Measurements from ENCODE around the gene FLYWCH2.
A peak's percentile ranks its signal among the peaks of the same experiment; 100 is the strongest.

FLYWCH2 gene

GRCh38 chr16:2839650-2840450 is 43.2 kb upstream of the FLYWCH2 start:
- peaks cover 0 to 4% of the 10 kb centered on the region in 2 donors for H3K9me3 ChIP-seq (replicated peaks in 1 of 2; ENCODE audit: control insufficient read depth in 2 of 2, insufficient read depth in 1 of 2, low read depth in 1 of 2, low read length in 2 of 2)
- no peak overlapping the region for H3K4me3 ChIP-seq (ENCODE audit: low read length in 2 of 2)
- no peak overlapping the region for H2BK12ac ChIP-seq (ENCODE audit: low read length)
- H3K4me2 ChIP-seq (ENCODE audit: insufficient read depth, low read length, poor library complexity, severe bottlenecking): no peak overlapping the region
- H3K14ac ChIP-seq (ENCODE audit: low read length): no peak overlapping the region
- no peak overlapping the region for H3K4ac ChIP-seq (ENCODE audit: low read length)
- no peak overlapping the region for H2BK15ac ChIP-seq (ENCODE audit: low read length)
- H3K79me1 ChIP-seq (ENCODE audit: low read depth, low read length): no peaks in the 10 kb centered on the region
- H3K4me1 ChIP-seq (ENCODE audit: control insufficient read depth in 2 of 2, insufficient read depth in 1 of 2, low read depth in 1 of 2, low read length in 2 of 2): peaks cover 4 to 7% of the 10 kb centered on the region in 2 donors
- peak overlapping the region; percentile 43 for H3K23ac ChIP-seq (ENCODE audit: low read depth, low read length, poor library complexity)
- no peak overlapping the region for H3K18ac ChIP-seq (ENCODE audit: low read length)
- H2AFZ ChIP-seq (ENCODE audit: low read length): peak overlapping the region; percentile 24
- peak overlapping the region; percentile 9 for H3K9ac ChIP-seq (ENCODE audit: low read depth, low read length, poor library complexity)
- peak overlapping the region; percentile 53 for H2BK5ac ChIP-seq (ENCODE audit: low read length)
- no peak overlapping the region for H3K27ac ChIP-seq (replicated peaks; ENCODE audit: low read length)
- no peaks in the 10 kb centered on the region for H3K36me3 ChIP-seq (replicated peaks in 1 of 2; ENCODE audit: control insufficient read depth in 2 of 2, insufficient read depth in 2 of 2, low read length in 2 of 2)
- peak overlapping the region; percentile 53 for H4K91ac ChIP-seq (ENCODE audit: low read depth, low read length, poor library complexity)
- H2BK120ac ChIP-seq (ENCODE audit: low read depth, low read length): no peak overlapping the region
- peak overlapping the region; percentile 23 for H4K8ac ChIP-seq (ENCODE audit: low read depth, low read length)
- H2AK5ac ChIP-seq (ENCODE audit: low read depth, low read length): peak overlapping the region; percentile 88
- WGBS, 2 donors (ENCODE audit: extremely low coverage in 2 of 2, insufficient read length in 2 of 2, insufficient replicate concordance in 1 of 2): no CpG with 5 or more reads among the region's 15 CpGs
- H3K27me3 ChIP-seq (ENCODE audit: control insufficient read depth in 3 of 3, insufficient read depth in 3 of 3, low read depth in 1 of 3, low read length in 3 of 3): peaks cover 0 to 10% (median 9%) of the 10 kb centered on the region in 3 experiments
- DNase-seq (ENCODE audit: low spot score): no peak

- Histone ChIP-seq H3K14ac (ENCODE audit: low read length) (no peak overlapping the region), H3K23ac (ENCODE audit: low read depth, low read length, poor library complexity) (peak overlapping the region; percentile 55), H3K79me1 (ENCODE audit: low read depth, low read length) (no peaks in the 10 kb centered on the region), H2BK15ac (ENCODE audit: low read length) (peak overlapping the region; percentile 26), H2BK120ac (ENCODE audit: low read depth, low read length) (no peak overlapping the region), H4K91ac (ENCODE audit: low read depth, low read length, poor library complexity) (no peak overlapping the region), H3K18ac (ENCODE audit: low read length) (peak overlapping the region; percentile 27), H2BK12ac (ENCODE audit: low read length) (no peak overlapping the region), H3K4me2 (ENCODE audit: insufficient read depth, low read length, poor library complexity, severe bottlenecking) (no peak overlapping the region), H3K36me3 (replicated peaks in 1 of 2; ENCODE audit: control insufficient read depth in 2 of 2, insufficient read depth in 2 of 2, low read length in 2 of 2) (no peaks in the 10 kb centered on the region), H3K27me3 (ENCODE audit: control insufficient read depth in 3 of 3, insufficient read depth in 3 of 3, low read depth in 1 of 3, low read length in 3 of 3) (peaks cover 0 to 10% (median 8%) of the 10 kb centered on the region in 3 experiments), H3K4ac (ENCODE audit: low read length) (no peak overlapping the region), H3K9me3 (replicated peaks in 1 of 2; ENCODE audit: control insufficient read depth in 2 of 2, insufficient read depth in 1 of 2, low read depth in 1 of 2, low read length in 2 of 2) (peaks cover 0 to 4% of the 10 kb centered on the region in 2 donors), H3K27ac (replicated peaks; ENCODE audit: low read length) (no peak overlapping the region), H3K4me1 (ENCODE audit: control insufficient read depth in 2 of 2, insufficient read depth in 1 of 2, low read depth in 1 of 2, low read length in 2 of 2) (peaks cover 2 to 5% of the 10 kb centered on the region in 2 donors), H4K8ac (ENCODE audit: low read depth, low read length) (no peak overlapping the region), H2AFZ (ENCODE audit: low read length) (no peak overlapping the region), H2AK5ac (ENCODE audit: low read depth, low read length) (peak overlapping the region; percentile 75), H3K4me3 (ENCODE audit: low read length in 2 of 2) (no peak overlapping the region), H3K9ac (ENCODE audit: low read depth, low read length, poor library complexity) (no peak overlapping the region), H2BK5ac (ENCODE audit: low read length) (no peak overlapping the region)
- WGBS, 2 donors (ENCODE audit: extremely low coverage in 2 of 2, insufficient read length in 2 of 2, insufficient replicate concordance in 1 of 2): no CpG with 5 or more reads among the region's 12 CpGs
- DNase-seq (ENCODE audit: low spot score): no peak
Observed at GRCh38 chr16:2840914-2841313, 42.1 kb upstream of the FLYWCH2 start.

GRCh38 chr16:2841606-2842339 is 41.2 kb upstream of the FLYWCH2 start:
- no CpG with 5 or more reads among the region's 18 CpGs for whole genome bisulfite sequencing, 2 donors (ENCODE audit: extremely low coverage in 2 of 2, insufficient read length in 2 of 2, insufficient replicate concordance in 1 of 2)
- H3K18ac ChIP-seq (ENCODE audit: low read length): peak overlapping the region; percentile 48
- no peak overlapping the region for H2BK15ac ChIP-seq (ENCODE audit: low read length)
- H3K4me2 ChIP-seq (ENCODE audit: insufficient read depth, low read length, poor library complexity, severe bottlenecking): no peak overlapping the region
- no peak overlapping the region for H2BK5ac ChIP-seq (ENCODE audit: low read length)
- H3K9ac ChIP-seq (ENCODE audit: low read depth, low read length, poor library complexity): no peak overlapping the region
- peak overlapping the region; percentile 63 for H2AK5ac ChIP-seq (ENCODE audit: low read depth, low read length)
- H4K91ac ChIP-seq (ENCODE audit: low read depth, low read length, poor library complexity): no peak overlapping the region
- no peak overlapping the region for H2AFZ ChIP-seq (ENCODE audit: low read length)
- H3K4me3 ChIP-seq (ENCODE audit: low read length in 2 of 2): no peak overlapping the region
- peaks cover 0 to 4% of the 10 kb centered on the region in 2 donors for H3K9me3 ChIP-seq (replicated peaks in 1 of 2; ENCODE audit: control insufficient read depth in 2 of 2, insufficient read depth in 1 of 2, low read depth in 1 of 2, low read length in 2 of 2)
- no peak overlapping the region for H2BK12ac ChIP-seq (ENCODE audit: low read length)
- H3K79me1 ChIP-seq (ENCODE audit: low read depth, low read length): no peaks in the 10 kb centered on the region
- H3K36me3 ChIP-seq (replicated peaks in 1 of 2; ENCODE audit: control insufficient read depth in 2 of 2, insufficient read depth in 2 of 2, low read length in 2 of 2): no peaks in the 10 kb centered on the region
- H3K4ac ChIP-seq (ENCODE audit: low read length): no peak overlapping the region
- no peak overlapping the region for H3K27ac ChIP-seq (replicated peaks; ENCODE audit: low read length)
- H3K27me3 ChIP-seq (ENCODE audit: control insufficient read depth in 3 of 3, insufficient read depth in 3 of 3, low read depth in 1 of 3, low read length in 3 of 3): peaks cover 0 to 10% (median 7%) of the 10 kb centered on the region in 3 experiments
- H2BK120ac ChIP-seq (ENCODE audit: low read depth, low read length): no peak overlapping the region
- H3K4me1 ChIP-seq (ENCODE audit: control insufficient read depth in 2 of 2, insufficient read depth in 1 of 2, low read depth in 1 of 2, low read length in 2 of 2): peaks cover 0 to 3% of the 10 kb centered on the region in 2 donors
- H3K23ac ChIP-seq (ENCODE audit: low read depth, low read length, poor library complexity): peak overlapping the region; percentile 43
- no peak overlapping the region for H3K14ac ChIP-seq (ENCODE audit: low read length)
- DNase-seq (ENCODE audit: low spot score): no peak
- no peak overlapping the region for H4K8ac ChIP-seq (ENCODE audit: low read depth, low read length)
